Prostate gland (tissue), 2 donors: ENCODE results near the gene TMEM132D. TPM values are rescaled to one million over a fixed set of nuclear protein-coding genes. Genes with fewer than 3 reads are reported as not detected.

Source experiments
- DNase-seq: peaks from one replicate; pipeline ENCODE4 v3.0.0-alpha.2; 2019; ENCODE audit warnings: low spot score
- H3K27ac ChIP-seq, 2 donors: fragments of 200-600 bp; sonication (generic); 2 replicates each; pipeline ENCODE4 v1.5.1; 2017 to 2019
- H3K27me3 ChIP-seq: fragments of 200-600 bp; sonication (generic); replicated peaks from 2 replicates; pipeline ENCODE4 v1.5.1; 2019; ENCODE audit not compliant: insufficient read depth
- H3K36me3 ChIP-seq, 2 donors: fragments of 200-600 bp; sonication (generic); 1 replicate in 1 of 2; 2 replicates in 1 of 2; pipeline versions ENCODE4 v1.5.1 to v1.8.1; 2017 to 2019
- H3K4me1 ChIP-seq: fragments of 200-600 bp; sonication (generic); replicated peaks from 2 replicates; pipeline ENCODE4 v1.5.1; 2019
- H3K4me3 ChIP-seq, 2 donors: fragments of 200-600 bp; sonication (generic); 2 replicates each; pipeline ENCODE4 v1.5.1; 2017 to 2019
- H3K9me3 ChIP-seq: fragments of 200-600 bp; sonication (generic); 2 replicates; pipeline ENCODE4 v1.5.1; 2017
- POLR2A ChIP-seq: fragments of 450-650 bp; IDR thresholded peaks from one replicate; pipeline ENCODE4 v1.6.1; 2016; ENCODE audit warnings: antibody characterized with exemption, mild to moderate bottlenecking
- POLR2AphosphoS5 ChIP-seq: sonication (generic); formaldehyde crosslinking; IDR thresholded peaks from one replicate; pipeline ENCODE4 v1.6.1; 2017; ENCODE audit warnings: antibody characterized with exemption
- WGBS: methylation state at CpG from one replicate; pipeline ENCODE4 v1.1.5; 2018; 5-methylcytosine and 5-hydroxymethylcytosine counted together
- intact Hi-C: fragments of 100-400 bp; cut with DNase I; formaldehyde crosslinking; loops from one replicate; pipeline ENCODE4 v1.14.2; 2022
- total RNA-seq, 2 donors: library from RNA; depleted of rRNA; stranded (reverse); fragments of >200 nt; gene quantifications; one replicate each; pipeline ENCODE4 v1.1.0, GENCODE V29; 2016
- TF ChIP-seq, protein P1 (sequence below), 4 experiments: fragments of 200-600 bp in 2 of 4; fragments of 450-650 bp in 2 of 4; sonication (generic) in 2 of 4; IDR thresholded peaks; 1 replicate in 3 of 4; 2 replicates in 1 of 4; pipeline ENCODE4 v1.5.1; 2016 to 2019; ENCODE audit warnings: antibody characterized with exemption in 4 of 4, mild to moderate bottlenecking in 2 of 4, moderate library complexity in 2 of 4

The TMEM132D gene
- total RNA-seq, 2 donors from 2014 or later: 0.57 to 1.3 TPM

DNA sequence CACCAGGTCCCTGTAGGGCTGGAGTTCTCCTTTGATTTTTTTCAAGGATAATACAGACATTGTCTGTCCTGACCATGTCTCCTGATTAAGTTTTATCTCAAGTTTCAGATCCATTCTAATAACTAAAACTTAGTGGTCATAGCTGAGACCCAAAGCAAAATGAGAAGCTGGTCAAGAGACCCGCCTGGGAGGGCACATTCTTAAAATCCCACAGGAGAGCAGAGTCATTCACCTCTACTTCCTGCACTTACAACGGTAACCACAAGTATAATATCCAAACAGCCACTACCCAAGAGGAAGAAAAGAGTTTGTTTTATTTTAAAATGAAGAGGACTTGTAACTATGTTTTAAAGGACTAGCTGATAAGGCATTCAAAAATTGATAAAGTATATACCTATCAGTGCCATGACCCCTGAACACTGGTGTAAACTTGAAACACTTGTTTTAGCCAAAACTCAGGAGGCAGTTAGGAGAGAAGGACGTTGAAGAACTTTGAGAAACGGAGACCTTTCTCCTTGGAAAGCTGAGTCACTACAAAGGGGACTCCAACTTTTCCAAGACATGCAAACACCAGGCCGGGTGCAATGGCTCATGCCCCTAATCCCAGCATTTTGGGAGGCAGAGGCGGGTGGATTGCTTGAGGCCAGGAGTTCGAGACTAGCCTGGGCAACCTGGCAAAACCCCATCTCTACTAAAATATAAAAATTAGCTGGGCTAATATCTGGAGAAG, 572.3 kb downstream of the TMEM132D start:
- intact Hi-C loops: no loop called here
- 68% methylated on average over 7 of the region's 7 CpGs for WGBS
- Histone ChIP-seq H3K4me1 (no peaks in the 10 kb centered on the region), H3K27me3 (no peaks in the 10 kb centered on the region), H3K36me3 (no peaks in the 10 kb centered on the region), H3K9me3 (no peaks in the 10 kb centered on the region), H3K27ac (no peak overlapping the region), H3K4me3 (no peak overlapping the region)
- DNase-seq: no peak
- TF ChIP-seq, protein P1, sequence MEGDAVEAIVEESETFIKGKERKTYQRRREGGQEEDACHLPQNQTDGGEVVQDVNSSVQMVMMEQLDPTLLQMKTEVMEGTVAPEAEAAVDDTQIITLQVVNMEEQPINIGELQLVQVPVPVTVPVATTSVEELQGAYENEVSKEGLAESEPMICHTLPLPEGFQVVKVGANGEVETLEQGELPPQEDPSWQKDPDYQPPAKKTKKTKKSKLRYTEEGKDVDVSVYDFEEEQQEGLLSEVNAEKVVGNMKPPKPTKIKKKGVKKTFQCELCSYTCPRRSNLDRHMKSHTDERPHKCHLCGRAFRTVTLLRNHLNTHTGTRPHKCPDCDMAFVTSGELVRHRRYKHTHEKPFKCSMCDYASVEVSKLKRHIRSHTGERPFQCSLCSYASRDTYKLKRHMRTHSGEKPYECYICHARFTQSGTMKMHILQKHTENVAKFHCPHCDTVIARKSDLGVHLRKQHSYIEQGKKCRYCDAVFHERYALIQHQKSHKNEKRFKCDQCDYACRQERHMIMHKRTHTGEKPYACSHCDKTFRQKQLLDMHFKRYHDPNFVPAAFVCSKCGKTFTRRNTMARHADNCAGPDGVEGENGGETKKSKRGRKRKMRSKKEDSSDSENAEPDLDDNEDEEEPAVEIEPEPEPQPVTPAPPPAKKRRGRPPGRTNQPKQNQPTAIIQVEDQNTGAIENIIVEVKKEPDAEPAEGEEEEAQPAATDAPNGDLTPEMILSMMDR (IDR thresholded peaks at IDR 0.05): no peak
- TF ChIP-seq POLR2A (no peak), POLR2AphosphoS5 (no peak)

DNA sequence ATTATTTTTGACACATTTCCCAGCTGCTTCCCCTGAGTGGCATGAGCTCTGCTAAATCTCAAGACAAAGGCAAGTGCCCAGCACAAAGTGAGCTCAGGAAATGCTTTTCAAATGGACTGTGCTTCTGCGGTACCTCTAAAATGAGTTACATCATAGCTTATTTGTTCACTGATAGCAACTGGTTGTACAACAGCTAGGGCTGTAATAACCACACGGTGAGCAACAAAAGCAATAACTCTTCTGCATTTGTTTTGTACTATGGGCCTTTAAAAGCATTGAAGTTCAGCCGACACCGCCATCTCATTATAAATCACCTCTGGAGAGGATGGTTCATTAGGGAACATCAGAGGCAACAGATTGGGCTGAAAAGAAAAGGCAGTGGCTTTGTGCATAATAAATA, 575.6 kb downstream of the TMEM132D start:
- H3K4me1 ChIP-seq: no peaks in the 10 kb centered on the region
- TF ChIP-seq, protein P1 (IDR thresholded peaks at IDR 0.05): no peak
- TF ChIP-seq POLR2AphosphoS5 (no peak), POLR2A (no peak)
- no peak for DNase-seq
- intact Hi-C loops: no loop called here
- no peak overlapping the region for H3K27ac ChIP-seq
- no peak overlapping the region for H3K4me3 ChIP-seq
- no peaks in the 10 kb centered on the region for H3K9me3 ChIP-seq
- no peaks in the 10 kb centered on the region for H3K36me3 ChIP-seq
- H3K27me3 ChIP-seq: no peaks in the 10 kb centered on the region
- WGBS: 64% methylated on average over 4 of the region's 4 CpGs

DNA sequence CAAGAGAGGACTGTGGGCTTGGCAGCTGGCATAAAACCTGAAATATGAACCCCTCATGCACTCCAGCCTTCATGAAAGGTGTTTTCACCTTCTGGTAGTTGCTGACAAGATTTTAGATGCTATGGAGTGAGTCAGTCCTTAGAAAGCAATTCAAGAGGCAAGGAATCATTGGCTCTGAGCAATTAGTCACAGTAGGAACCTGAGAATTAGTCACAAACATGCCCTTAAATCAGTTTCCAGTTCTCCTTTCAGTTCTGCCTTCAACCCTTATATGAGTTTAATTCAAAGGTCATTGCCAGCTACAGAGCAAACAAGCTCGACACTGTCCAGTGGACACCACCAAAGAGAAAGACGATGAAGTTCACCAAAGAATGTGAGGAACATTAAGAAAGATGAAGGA, 578.3 kb downstream of the TMEM132D start:
- intact Hi-C loops: no loop called here
- Histone ChIP-seq H3K27ac (no peak overlapping the region), H3K36me3 (no peaks in the 10 kb centered on the region), H3K9me3 (no peaks in the 10 kb centered on the region), H3K4me3 (no peak overlapping the region), H3K4me1 (no peaks in the 10 kb centered on the region), H3K27me3 (no peaks in the 10 kb centered on the region)
- TF ChIP-seq POLR2A: no peak
- TF ChIP-seq, protein P1 (IDR thresholded peaks at IDR 0.05): no peak
- TF ChIP-seq POLR2AphosphoS5: no peak
- no peak for DNase-seq
- 73% methylated on average over 2 of the region's 2 CpGs for WGBS

DNA sequence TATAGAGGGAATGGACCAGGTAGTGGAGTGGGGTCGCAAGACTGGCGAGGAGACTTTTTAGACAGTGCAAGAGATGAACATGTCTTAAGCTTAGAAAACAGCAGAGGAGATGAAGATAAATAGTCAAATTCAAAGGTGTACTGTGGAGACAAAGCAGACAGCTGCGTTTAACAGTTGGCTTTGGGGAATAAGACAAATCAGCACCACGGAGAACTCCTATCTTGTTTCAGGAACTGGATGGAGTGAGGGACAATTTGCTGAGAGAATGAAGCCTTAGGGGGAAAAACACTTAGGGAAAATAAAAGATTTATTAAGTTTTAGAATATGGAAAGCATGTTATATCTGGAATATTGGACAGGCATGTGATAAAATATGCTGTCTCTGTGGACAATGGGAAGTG, 591.8 kb downstream of the TMEM132D start:
- no peak for DNase-seq

More for the DNA sequence above, 591.8 kb downstream of the TMEM132D start:
- H3K9me3 ChIP-seq: no peaks in the 10 kb centered on the region
- TF ChIP-seq POLR2A (no peak), POLR2AphosphoS5 (no peak)
- TF ChIP-seq, protein P1 (IDR thresholded peaks at IDR 0.05): no peak
- H3K27ac ChIP-seq: no peak overlapping the region
- H3K27me3 ChIP-seq: no peaks in the 10 kb centered on the region
- H3K4me3 ChIP-seq: no peak overlapping the region
- H3K4me1 ChIP-seq: no peaks in the 10 kb centered on the region
- WGBS: 54% methylated on average over 4 of the region's 4 CpGs
- intact Hi-C loops: no loop called here
- H3K36me3 ChIP-seq: no peaks in the 10 kb centered on the region
